T1000 (cell line): ENCODE data around the gene INF2.

Experiments
- DNase-seq: peaks from one replicate; lab custom pipeline; 2025; ENCODE audit warnings: mixed read lengths; lab: John Stamatoyannopoulos, UW

INF2 gene

GRCh38 chr14:104734991-104735779 is 45.8 kb downstream of the INF2 start:
- DNase-seq: no peak

- no peak for DNase-seq
These were observed 46.6 kb downstream of the INF2 start for GRCh38 chr14:104735830-104736642.

GRCh38 chr14:104738375-104739019 is 49.1 kb downstream of the INF2 start:
- DNase-seq: no peak

GRCh38 chr14:104739026-104739425 is 49.6 kb downstream of the INF2 start:
- no peak for DNase-seq

- DNase-seq: no peak
These were observed 50.4 kb downstream of the INF2 start for GRCh38 chr14:104739546-104740516.

- no peak for DNase-seq
These were observed 51.8 kb downstream of the INF2 start for GRCh38 chr14:104741108-104741802.

GRCh38 chr14:104741803-104742251 is 52.4 kb downstream of the INF2 start:
- DNase-seq: no peak

- DNase-seq: no peak
These were observed 53.4 kb downstream of the INF2 start for GRCh38 chr14:104742586-104743455.

- DNase-seq: no peak
These were observed 54.3 kb downstream of the INF2 start for GRCh38 chr14:104743461-104744380.

- DNase-seq: no peak
These were observed 55.1 kb downstream of the INF2 start for GRCh38 chr14:104744484-104744883.

- no peak for DNase-seq
These were observed 56.0 kb downstream of the INF2 start for GRCh38 chr14:104745431-104745830.

- DNase-seq: no peak
These were observed 56.7 kb downstream of the INF2 start for GRCh38 chr14:104746071-104746545.

- DNase-seq: no peak
These were observed 57.6 kb downstream of the INF2 start for GRCh38 chr14:104746934-104747481.

GRCh38 chr14:104747876-104748275 is 58.5 kb downstream of the INF2 start:
- DNase-seq: no peak

- no peak for DNase-seq
These were observed 59.8 kb downstream of the INF2 start for GRCh38 chr14:104749111-104749649.

GRCh38 chr14:104750056-104750752 is 60.8 kb downstream of the INF2 start:
- DNase-seq: no peak

- DNase-seq: peak; percentile 23
These were observed 61.3 kb downstream of the INF2 start for GRCh38 chr14:104750753-104751057.
